ENCODE results near the gene PTPRN2.

GRCh38 chr7:158268816-158269535, 318.6 kb downstream of the PTPRN2 start:
- no peak for TF ChIP-seq CTCF (IDR thresholded peaks at IDR 0.05)
- TF ChIP-seq EP300 (IDR thresholded peaks at IDR 0.05): no peak
- no peak for TF ChIP-seq POLR2A (IDR thresholded peaks at IDR 0.05)
